ENCODE data around the gene ZNF467. TPM values are rescaled to one million over a fixed set of nuclear protein-coding genes. Genes with fewer than 3 reads are reported as not detected.

The ZNF467 gene
- total and polyA plus RNA-seq, 3 donors from 2014 or later: 2.4 to 3.3 (median 2.9) TPM

DNA sequence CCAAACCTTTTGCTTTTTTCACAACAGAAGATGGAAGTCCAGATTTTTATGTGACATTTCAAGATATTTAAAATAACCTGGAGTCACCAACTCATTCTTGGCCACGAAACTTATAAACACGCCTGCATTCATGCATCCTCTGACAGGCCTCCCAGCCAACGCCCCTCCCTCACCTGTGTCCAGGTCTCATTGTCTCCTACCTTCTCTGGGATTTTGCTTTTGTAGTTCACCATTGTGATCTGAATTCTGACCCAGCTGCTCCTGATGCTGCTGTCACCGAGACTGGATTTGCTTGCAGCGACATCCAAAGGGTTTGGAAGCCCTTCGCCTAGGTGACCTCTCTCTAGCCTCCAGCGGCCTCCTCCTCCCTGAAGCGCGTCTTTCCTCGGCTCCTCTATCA lies 10.8 kb downstream of the ZNF467 start:
- Histone ChIP-seq H3K4me1 (no peaks in the 10 kb centered on the region), H3K36me3 (ENCODE audit: low read depth, missing control alignments) (no peaks in the 10 kb centered on the region), H3K27me3 (no peaks in the 10 kb centered on the region), H3K4me3 (no peak overlapping the region), H3K9me3 (no peaks in the 10 kb centered on the region), H3K27ac (no peak overlapping the region)
- TF ChIP-seq POLR2A (IDR thresholded peaks at IDR 0.05): no peak
- TF ChIP-seq, protein P1, sequence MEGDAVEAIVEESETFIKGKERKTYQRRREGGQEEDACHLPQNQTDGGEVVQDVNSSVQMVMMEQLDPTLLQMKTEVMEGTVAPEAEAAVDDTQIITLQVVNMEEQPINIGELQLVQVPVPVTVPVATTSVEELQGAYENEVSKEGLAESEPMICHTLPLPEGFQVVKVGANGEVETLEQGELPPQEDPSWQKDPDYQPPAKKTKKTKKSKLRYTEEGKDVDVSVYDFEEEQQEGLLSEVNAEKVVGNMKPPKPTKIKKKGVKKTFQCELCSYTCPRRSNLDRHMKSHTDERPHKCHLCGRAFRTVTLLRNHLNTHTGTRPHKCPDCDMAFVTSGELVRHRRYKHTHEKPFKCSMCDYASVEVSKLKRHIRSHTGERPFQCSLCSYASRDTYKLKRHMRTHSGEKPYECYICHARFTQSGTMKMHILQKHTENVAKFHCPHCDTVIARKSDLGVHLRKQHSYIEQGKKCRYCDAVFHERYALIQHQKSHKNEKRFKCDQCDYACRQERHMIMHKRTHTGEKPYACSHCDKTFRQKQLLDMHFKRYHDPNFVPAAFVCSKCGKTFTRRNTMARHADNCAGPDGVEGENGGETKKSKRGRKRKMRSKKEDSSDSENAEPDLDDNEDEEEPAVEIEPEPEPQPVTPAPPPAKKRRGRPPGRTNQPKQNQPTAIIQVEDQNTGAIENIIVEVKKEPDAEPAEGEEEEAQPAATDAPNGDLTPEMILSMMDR (IDR thresholded peaks at IDR 0.05): no peak
- no peak for DNase-seq
- intact Hi-C loops (cut with DNase I; ENCODE audit: low total_unique reads): no loop called here
- 86 to 90% methylated on average over 10 of the region's 10 CpGs for WGBS, 2 donors

DNA sequence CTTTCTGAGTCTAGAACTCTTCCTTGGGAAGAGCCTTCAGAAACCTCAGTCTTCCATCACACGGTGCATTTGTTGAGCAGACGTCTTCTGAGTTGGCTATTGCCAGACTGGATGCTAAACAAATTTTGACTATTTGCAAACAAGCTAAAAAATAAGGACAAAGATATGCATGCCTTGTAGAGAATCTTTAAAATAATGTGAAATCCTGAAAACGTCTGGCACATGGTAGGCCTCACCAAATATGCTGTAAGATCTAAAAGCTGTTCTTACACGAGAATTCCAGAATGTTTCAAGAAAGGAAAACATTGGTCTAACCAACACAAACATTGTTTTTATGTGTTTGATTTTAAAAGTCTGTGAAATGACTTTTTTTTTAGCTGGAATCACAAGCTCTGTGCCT lies 11.3 kb downstream of the ZNF467 start:
- Histone ChIP-seq H3K4me1 (no peaks in the 10 kb centered on the region), H3K4me3 (no peak overlapping the region), H3K27me3 (no peaks in the 10 kb centered on the region), H3K36me3 (ENCODE audit: low read depth, missing control alignments) (no peaks in the 10 kb centered on the region), H3K9me3 (no peaks in the 10 kb centered on the region), H3K27ac (no peak overlapping the region)
- TF ChIP-seq, protein P1 (IDR thresholded peaks at IDR 0.05): no peak
- TF ChIP-seq POLR2A (IDR thresholded peaks at IDR 0.05): no peak
- intact Hi-C loops (cut with DNase I; ENCODE audit: low total_unique reads): no loop called here
- no peak for DNase-seq
- WGBS, 2 donors: 73% methylated on average over 4 of the region's 4 CpGs

- no peaks in the 10 kb centered on the region for H3K9me3 ChIP-seq
- no peak for DNase-seq
- no peak for TF ChIP-seq POLR2A (IDR thresholded peaks at IDR 0.05)
- TF ChIP-seq, protein P1 (IDR thresholded peaks at IDR 0.05): no peak
- no peaks in the 10 kb centered on the region for H3K27me3 ChIP-seq
- WGBS, 2 donors: 61 to 79% methylated on average over 5 of the region's 5 CpGs
- no peaks in the 10 kb centered on the region for H3K36me3 ChIP-seq (ENCODE audit: low read depth, missing control alignments)
- H3K27ac ChIP-seq: no peak overlapping the region
- no peak overlapping the region for H3K4me3 ChIP-seq
- intact Hi-C loops (cut with DNase I; ENCODE audit: low total_unique reads): no loop called here
- no peaks in the 10 kb centered on the region for H3K4me1 ChIP-seq
Observed at GRCh38 chr7:149761307-149761706, 12.1 kb downstream of the ZNF467 start.

DNA sequence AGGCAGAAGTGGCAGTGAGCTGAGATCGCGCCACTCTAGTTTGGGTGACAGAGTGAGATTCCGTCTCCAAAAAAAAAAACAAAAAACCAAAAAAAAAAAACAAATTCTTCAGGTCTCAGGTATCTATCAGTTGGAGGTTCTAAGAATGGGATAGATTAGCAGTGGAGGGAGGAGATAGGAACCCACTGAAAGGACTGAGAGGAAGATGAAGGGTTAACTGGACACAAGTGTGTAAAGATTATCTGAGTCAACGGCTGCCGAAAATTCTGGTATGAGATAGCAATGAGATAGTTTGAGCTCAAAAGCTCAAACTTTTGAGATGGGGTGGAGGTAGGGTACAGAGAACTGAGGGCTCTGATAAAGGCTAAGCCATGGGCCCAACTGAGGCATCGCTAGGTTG lies 12.8 kb downstream of the ZNF467 start:
- Histone ChIP-seq H3K4me3 (no peak overlapping the region), H3K36me3 (ENCODE audit: low read depth, missing control alignments) (no peaks in the 10 kb centered on the region), H3K9me3 (no peaks in the 10 kb centered on the region), H3K27ac (no peak overlapping the region), H3K27me3 (no peaks in the 10 kb centered on the region), H3K4me1 (no peaks in the 10 kb centered on the region)
- no peak for DNase-seq
- intact Hi-C loops (cut with DNase I; ENCODE audit: low total_unique reads): no loop called here
- TF ChIP-seq, protein P1 (IDR thresholded peaks at IDR 0.05): no peak
- no peak for TF ChIP-seq POLR2A (IDR thresholded peaks at IDR 0.05)
- 79 to 88% methylated on average over 6 of the region's 6 CpGs for WGBS, 2 donors

DNA sequence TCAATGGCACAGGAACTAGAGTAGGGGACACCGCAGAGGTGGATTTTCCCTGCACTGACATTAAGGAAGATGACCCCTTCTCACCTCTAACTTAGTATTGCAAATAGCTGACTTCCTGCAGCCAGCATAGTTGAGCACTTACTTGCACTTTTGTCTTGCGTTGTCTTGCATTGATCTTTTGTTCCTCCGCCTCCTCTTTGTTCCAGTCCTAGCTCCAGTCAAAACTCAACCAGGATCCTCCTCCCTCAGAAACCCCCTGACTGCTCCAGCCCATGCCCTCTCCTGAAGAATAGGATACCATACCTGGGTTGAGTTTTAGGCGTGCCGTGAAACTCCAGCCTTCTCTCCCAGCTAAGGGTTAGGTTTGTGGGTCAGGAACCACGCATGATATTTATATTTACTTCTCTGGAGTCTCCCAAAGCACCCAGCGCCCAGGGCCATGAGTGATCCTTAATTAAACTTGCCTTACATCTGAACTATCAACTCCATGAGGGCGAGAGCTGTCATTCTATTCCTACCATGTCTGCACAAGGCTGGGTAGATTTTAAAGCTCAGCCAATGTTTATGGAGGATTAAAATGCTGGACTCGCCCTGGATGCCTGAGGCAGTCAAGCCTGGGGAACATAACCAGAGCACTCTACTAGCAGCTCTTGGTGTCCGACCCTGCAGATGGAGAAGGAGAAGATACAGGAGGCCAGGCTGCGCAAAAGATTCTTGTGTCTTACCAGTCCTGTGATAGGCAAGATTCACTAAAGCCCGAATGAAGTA lies 14.1 kb downstream of the ZNF467 start:
- TF ChIP-seq POLR2A (IDR thresholded peaks at IDR 0.05): no peak
- TF ChIP-seq, protein P1 (IDR thresholded peaks at IDR 0.05): no peak
- intact Hi-C loops (cut with DNase I; ENCODE audit: low total_unique reads): no loop called here
- H3K36me3 ChIP-seq (ENCODE audit: low read depth, missing control alignments): no peaks in the 10 kb centered on the region
- H3K4me3 ChIP-seq: no peak overlapping the region
- no peak for DNase-seq
- H3K27ac ChIP-seq: no peak overlapping the region
- no peaks in the 10 kb centered on the region for H3K9me3 ChIP-seq
- H3K4me1 ChIP-seq: no peaks in the 10 kb centered on the region
- H3K27me3 ChIP-seq: no peaks in the 10 kb centered on the region
- WGBS, 2 donors: 85 to 90% methylated on average over 12 of the region's 12 CpGs

All from testis (tissue), 3 donors.